Eye (tissue), 1 donor: ENCODE data around the gene DPF3.

Source experiments
- DNase-seq: peaks from one replicate; pipeline ENCODE4 v3.0.0-alpha.2; 2015

Gene DPF3

DNA sequence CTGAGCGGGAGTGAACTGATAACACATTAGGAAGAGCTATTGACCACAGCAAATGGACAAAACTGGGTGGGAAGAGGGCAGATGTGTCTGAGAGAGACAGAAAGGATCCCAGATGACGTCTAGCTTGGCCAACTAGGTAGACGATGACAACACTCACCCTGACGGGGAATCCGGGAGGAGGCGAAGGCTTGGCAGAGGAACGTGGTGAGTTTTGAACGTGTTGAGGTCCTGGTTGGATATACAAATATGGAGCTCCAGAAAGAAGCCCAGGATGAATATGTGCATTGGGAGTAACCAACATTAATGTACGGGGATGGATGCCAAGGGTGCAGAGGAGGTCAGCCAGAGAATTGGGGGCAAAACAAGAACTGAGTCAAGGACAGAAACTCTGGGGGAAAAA is 60.7 kb downstream of the DPF3 start:
- DNase-seq: no peak

DNA sequence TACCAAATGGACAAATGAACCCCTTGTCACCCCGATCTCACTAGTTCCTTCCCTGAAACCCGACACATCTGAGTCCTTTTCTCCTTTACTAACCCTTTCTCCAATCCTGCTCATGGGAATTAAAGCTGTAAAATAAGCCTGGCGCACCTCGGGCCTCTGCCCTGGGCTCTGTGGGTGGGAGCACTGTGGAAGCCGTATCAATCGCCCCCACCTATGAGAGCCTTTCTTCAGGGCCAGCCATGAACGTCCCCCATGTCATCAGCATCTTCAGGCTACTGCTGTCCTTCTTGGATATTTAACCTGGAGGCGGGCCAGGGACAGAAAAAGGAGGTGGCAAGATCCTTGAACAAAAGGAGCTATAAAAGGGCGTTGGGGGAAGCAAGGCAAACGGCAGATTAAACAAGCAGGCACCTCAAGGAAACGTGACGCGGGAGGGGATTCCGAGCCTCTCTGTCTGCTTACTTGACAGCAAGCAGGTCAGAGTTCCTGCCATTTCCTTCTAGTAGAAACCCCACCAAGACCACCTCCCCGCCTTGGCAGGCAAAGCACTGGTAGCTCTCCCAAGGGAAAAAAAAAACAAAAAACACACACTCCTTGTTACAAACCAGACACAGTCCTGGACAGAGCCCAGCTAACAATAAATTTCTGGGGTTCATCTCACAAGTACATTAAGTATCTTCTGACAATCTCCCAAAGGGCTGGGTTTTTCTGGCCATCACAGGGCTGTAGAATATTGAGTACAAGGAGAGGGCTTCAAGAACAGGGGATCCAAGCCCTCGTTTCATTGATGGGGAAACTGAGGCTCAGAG is 62.9 kb downstream of the DPF3 start:
- DNase-seq: no peak

DNA sequence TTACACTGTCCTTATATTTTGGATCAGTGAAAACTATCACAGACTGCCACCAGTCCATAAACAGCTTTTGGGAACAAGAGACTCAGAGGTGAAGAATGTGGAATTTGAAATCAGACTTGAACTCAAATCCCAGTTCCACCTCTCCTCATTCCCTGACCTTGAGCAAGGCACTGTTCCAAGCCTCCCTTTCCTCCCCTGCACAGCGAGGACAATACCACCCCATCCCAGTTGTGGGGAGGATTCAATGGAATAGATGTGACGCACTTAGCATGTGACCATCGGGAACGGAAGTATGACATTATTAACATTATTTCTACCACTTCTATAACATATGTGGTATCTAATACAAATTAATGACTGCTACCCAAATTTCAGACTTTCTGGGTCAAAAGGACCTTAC is 63.5 kb downstream of the DPF3 start:
- no peak for DNase-seq

DNA sequence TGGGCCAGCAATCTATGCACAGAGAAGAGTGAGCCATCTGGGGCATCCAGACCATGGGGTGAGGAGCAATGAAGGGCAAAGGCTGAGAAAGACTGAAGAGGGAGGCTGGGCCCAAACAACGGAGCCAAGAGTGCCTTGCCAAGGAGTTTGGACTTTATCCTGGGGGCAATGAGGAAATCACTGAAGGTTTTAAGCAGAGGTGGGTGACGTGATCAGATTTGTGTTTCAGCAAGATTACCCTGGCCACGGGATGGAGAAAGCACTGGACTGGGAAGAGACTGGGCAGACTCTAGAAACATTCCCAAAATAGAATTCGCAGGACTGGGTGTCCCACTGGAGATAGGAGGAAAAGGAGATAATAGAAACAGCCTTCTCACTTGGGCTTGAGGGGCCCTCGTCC is 65.3 kb downstream of the DPF3 start:
- DNase-seq: no peak

DNA sequence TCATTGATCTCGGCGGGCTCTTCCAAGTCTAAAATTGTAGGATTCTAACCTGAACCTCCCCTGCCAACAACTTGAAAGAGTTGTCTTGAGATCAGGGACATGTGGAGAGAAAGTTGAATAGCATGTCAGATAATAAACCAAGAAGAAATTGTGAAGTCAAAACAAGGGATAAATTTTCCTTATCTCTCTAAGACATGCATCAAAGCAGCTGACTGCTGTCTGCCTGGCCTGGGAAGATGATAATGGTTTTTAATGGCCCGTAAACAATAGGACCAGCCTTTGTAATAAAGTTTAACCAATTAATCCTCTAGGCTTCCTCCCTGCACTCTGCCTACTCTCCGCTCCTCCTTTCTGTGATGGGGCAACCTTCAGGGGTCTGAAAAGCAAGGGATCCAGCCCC is 67.9 kb downstream of the DPF3 start:
- DNase-seq: peak; percentile 43

DNA sequence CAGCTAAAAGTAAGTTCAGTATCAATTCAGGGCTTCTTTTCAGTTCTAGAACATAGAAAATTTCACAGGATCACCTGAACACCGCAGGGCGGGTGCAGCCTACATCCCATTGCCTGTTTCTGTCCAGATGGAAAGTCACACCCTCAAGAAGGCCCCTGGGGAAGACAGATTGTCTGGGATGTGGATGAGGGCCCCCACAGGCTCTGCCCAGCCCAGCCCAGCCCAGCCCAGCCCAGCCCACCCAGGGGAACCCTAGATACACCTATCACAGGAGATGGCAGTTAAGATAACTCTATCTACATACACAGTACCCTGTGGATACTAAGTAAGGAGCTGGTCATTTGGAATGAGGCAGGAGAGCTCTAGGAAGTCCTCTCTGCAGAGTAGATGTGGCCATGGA is 68.4 kb downstream of the DPF3 start:
- no peak for DNase-seq

DNA sequence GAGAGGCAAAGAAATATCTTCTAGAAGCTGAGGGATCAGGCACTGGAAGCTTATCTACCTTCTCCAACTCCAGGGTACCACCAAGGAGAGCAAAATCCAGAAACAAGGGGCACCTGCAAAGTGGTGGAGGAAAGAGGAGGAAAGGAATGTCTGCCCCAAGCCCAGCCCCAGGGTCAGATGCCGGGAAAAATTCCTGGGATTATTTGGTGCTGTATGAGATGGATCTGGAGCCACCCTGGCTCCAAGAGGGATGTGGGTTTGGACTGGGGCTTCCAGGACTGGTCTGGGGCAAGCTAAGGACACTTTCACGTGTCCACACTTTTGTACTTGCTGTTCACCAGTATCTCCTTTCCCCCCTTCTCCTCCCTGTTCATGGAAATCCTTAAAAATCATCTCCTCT is 69.8 kb downstream of the DPF3 start:
- DNase-seq: no peak

DNA sequence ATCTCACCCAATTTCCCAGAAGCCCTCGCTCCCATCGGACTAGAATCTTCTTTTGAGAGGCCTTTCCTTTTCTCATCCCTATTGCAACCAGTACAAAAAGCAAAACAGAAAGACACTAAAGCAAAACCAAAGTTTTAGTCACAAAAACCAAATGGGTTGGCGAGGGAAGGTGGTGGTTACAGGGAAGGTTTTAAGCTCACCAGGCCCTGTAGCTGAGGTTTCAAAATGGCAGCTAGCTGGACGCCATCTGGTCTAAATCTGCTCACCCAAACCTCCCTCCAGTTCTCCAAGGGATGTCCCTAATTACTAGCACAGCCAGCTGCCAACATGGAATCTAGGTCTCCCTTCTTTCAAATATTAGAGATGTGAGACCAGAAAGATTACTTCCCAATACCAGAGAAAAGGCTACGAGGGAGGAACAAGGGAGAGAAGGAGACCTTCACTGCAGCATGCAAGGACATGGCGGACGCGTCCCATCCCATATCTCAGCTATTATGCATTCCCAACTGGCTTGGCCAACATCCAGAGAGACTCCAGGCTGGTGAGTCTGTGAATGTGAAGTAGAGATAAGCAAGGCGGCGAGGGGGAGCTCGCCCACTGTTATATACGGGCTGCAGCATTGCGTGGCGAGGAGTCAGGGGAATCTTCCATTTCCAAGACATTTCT is 70.8 kb downstream of the DPF3 start:
- DNase-seq: no peak

DNA sequence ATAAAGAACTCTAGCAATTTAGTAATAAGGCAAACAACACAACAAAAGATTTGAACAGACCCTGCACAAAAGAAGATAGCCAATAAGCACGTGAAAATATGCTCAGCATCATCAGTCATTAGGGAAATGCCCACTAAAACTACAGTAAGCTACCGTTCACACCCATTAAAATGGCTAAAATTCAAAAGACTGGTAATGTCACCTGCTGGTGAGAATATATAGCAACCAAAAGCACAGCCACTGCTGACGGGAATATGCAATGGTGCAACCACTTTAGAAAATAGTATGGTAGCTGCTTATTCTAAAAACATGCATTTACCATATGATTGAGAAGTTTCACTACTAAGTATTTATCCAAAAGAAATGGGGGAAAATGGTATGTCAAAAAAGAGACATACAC is 74.9 kb downstream of the DPF3 start:
- no peak for DNase-seq

DNA sequence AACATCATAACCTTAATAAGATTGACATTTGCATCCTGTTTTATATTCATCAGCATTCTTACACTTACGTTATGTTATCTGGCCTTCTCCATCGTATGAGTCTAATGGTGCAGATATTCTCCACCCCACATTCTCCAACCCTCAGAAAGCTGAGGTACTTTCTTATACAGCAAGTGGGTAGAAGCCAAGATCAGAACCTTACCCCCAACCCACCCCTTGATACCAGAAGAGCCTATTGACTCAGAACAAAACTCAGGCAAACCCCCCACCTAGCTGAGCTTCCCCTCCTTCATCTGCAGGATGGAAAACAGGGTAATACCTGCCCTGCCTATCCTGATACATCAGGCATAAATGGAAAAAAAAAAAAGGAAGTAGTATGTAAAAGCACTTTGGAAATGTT is 77.6 kb downstream of the DPF3 start:
- DNase-seq: no peak

DNA sequence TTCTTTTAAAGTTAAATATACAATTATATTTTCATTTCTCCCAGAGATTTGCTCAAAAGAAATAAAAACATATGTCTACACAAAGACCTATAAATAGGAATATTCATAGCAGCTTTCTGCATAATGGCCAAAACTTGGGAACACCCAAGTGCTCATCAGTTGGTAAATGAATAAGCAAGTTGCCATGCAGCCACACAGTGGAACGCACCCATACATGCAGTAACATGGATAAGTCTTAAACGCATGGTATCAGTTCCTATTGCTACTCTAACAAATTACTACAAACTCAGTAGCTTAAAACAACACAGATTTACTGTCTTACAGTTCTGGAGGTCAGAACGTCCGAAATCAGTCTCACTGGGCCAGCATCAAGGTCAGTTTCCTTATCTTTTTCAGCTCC is 78.5 kb downstream of the DPF3 start:
- DNase-seq: no peak

DNA sequence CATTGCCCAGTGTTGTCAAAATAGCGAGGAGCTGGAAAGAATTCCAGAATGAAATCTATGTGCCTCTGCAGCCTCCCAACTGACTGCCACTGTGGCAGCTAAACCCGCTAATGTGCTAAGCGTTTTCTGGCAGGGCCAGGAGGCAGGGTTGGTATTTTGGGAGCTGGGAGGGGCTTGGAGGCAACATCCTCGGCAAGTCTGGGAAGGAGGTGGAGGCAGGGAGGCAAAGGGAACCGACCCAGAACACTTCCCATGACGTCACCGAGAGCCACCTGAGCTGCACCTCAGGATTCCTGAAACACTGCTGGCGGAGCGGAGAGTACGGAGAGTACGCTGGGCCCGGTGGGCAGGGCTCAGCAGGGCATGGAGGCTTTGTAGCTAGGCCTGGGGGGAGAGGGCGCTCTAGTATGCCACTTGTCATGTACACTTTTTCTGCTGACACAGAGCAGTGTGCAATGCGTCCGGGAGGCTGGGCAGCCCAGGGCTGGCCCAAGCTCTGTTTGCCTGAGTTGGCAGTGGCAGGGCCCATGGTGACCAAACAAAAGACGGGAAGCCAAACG is 81.5 kb downstream of the DPF3 start:
- DNase-seq: peak; percentile 32

DNA sequence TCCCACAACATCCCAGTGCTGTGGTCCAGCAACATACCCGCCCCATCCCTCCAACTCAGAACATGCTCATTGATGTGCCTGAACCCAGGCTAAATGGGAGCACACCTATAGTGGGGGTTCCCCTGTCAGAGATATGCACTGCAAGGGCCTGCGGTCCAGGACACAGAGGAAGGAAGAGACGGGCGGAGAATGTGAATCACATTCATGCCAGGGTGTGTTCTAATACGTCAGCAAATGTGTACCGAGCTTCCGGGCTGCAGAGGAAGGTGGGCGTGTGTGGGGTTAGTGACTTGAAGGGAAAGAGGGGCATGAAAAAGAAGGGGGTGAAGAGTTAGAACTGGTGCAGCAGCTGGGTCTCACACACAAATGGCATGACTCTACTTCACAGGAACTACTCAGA is 83.7 kb downstream of the DPF3 start:
- DNase-seq: no peak

DNA sequence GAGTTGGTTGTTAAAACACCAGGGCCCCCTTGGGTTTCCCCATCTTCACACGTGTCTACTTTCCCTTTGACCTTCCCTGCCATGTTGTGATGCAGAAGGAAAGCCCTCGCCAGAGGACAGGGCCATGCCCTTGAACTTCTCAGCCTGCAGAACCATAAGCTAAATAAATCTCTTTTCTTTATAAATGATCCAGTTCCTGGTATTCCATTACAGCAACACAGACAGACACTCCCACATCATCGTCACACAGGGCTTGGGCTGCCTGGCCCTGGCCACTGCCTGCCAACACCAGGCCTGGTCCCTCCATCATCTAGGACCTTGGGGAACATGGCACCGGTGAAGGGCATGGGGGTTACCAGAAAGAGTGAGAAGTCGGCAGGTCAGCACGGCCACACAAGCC is 84.8 kb downstream of the DPF3 start:
- no peak for DNase-seq

DNA sequence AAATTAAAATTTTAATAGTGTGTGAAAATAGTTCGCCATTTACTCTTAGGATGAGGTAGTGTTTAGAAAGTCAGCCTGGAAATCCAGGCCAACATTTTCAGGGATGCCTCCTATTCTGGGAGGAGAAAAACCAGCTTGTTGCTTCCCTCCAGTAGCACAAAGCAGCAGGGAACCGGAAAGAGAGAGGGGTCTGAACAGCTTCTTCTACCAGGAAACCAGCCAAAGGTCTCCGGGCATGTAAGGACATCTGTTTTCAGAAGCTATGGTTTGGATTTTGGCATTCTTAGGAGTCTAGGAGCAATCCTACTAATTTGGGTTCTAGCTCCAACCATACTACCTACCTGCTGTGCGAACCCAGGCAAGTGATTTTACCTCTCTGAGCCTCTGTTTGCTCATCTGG is 85.3 kb downstream of the DPF3 start:
- DNase-seq: no peak

DNA sequence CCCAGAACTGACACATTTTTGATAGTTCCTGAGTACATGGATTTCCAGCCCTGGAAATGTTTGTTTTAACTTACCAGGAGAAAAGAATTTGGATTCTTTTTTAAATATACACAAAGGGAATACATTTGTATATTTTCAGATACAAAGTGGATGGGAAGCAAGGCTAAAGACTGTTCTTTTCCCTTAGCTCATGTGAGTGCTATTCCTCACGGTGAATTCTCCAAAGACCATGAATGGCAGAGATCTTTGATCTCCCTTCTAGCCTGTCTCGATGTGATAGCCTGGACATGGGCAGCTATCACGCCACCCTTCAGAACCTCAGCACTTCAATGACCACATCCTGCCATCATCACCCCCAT is 91.3 kb downstream of the DPF3 start:
- DNase-seq: no peak

DNA sequence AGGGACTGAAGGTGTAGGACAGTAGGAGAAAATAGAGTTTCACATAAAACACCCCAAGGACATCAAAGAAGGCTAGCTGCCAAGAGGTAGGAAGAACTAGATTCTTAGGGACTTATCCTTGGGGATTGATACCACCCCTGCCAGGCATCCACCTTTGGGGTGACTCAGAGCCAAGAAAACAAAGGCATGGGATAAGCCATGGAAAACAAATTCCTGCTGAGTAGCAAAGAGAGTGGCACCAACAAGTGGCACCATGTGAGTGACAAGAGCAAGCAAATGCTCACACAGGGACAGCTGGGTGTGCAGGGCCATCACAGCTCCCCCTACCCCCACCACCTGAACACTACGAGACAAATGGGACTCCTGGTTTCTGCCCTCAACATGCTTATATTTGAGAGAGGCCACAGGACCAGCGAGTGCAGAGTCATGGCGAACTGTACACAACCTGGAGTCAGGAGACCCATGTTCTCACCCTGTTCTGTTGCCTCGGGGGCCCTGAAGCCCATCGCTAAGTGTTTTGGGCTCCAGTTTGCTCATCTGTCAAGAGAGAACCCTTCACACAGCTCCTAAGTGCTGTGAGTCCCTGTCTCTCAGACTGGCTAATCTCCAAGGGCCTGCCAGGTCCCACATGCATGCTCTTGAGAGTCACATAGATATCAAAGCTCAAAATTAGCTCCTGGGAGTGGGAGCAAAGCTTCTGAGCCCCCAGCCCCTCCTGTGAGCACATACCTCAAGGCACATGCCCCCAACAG is 91.9 kb downstream of the DPF3 start:
- DNase-seq: no peak

DNA sequence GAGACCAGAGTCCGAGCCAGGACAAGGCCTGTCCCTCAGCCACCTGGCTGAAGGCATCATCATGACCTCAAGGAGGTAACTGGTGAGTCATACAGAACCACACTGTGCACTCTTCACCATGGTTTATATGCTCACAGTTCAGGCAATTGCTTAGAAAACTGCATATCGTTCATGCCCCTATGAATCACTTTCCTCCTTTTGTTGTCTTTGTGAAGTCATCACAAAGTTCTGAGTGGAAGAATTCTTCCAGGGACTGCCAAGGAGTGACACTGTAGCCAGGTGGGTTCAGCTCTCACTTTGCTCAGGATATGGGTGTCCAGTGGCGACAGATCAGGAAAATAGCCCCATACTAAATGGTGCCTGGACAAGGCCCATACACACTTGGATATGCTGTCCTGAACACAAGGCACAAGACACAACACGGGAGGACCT is 92.5 kb downstream of the DPF3 start:
- DNase-seq: no peak

DNA sequence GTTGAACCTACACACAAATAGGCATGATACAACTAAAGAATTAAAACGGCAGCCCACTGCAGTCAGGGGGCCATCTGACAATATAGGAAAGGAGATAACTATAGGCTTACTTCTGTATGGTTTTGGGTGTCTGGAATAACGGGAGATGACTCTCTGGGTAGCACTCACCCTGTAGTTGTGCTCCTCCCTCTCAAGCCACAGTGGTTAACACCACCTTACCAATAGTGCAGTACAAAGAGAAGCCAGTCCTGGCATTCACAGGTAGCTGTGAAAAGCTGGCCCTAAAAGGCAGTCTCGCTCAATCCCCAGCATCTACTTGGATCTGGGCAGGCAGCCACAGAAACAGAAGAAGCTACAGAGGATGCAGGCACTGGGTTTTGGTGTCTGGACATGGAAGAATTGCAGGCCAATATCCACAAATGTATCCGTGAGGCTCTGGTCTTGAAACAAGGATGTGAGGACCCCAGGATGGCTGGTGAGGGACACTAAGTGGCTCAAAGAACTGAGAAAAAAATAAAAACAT is 93.0 kb downstream of the DPF3 start:
- DNase-seq: no peak

DNA sequence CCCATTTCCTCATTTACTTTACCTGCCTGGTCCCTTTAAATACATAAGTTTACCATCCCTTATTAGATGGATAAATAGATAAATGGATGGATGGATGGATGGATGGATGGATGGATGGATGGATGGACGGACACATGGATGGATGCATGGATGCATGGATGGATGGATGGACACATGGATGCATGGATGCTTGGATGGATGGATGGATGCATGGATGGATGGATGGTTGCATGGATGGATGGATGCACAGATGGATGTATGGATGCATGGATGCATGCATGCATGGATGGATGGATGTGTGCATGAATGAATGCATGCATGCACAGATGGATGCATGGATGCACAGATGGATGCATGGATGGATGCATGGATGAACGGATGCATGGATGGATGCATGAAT is 93.6 kb downstream of the DPF3 start:
- DNase-seq: no peak

DNA sequence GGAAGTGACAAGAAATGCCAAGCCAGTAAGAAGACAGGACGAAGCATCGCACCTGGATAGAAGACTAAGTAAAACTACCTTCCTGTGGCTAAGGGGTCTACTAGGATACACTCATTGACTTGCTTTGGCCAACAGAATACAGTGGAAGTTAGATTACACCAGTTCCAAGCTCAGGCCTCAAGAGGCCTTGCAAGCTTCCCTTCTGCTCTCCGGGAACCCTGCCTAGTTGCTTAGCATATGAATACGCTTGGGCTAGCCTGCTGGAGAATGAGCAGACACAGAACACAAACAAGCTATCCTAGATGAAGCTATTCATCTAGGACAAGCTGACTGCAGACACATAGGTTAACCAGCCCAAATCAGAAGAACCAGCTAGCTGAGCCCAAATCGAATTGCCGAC is 97.0 kb downstream of the DPF3 start:
- DNase-seq: no peak

DNA sequence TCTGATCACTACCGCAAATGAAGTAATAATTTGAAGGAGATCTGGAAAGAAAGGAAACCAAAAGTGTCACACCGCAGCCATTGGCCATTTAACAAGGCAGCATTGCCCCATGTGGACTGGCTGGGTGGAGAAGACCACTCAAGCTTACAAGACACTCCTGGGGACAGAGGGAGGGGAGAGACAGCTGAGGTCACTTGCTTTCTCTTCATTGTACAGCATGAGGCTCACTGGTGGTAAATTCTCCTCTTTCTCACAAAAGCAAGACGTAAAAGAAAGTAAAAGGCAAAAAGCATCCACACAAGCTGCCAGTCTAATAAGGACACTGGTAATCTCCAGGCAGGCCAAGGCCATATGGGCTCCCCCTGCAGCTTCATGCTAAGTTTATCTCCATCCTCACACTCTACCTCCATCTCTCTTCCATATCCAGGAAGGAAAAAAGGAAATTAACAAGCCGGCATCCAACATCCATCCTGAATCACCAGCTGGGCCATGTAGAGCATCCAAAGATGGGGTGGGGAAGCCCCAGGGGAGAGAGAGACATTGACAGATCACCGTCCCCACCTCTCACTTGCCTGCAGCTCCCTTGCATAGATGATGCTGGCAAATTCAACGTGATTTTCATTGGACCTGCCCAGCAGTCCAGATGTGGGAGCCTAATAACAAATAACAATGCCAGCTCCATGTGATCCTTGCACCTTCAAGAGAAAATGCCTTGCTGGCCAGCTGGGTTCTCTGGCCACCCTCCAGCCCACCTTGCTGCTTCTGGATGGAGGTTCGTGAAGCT is 100.6 kb downstream of the DPF3 start:
- DNase-seq: peak; percentile 71
